MCF 10A (cell line): ENCODE data around the gene LMF1. TPM values are rescaled to one million over a fixed set of nuclear protein-coding genes. Genes with fewer than 3 reads are reported as not detected.

Source experiments
- BruUV-seq: library from RNA; stranded (reverse); fragments of 400-500 nt; replicated peaks from 2 replicates; lab custom pipeline; 2021; lab: Mats Ljungman, UMichigan
- CTCF ChIA-PET: fragments of 300-600 bp; sonication (Branson Sonifier 250); formaldehyde crosslinking; extraction: SDS; loops from one replicate; lab custom pipeline; 2021; ENCODE audit warnings: antibody characterized with exemption, inconsistent platforms; lab: Yijun Ruan, JAX
- POLR2A ChIA-PET: fragments of 300-600, 350-650 bp; sonication (Branson Sonifier 250); formaldehyde crosslinking; extraction: SDS; loops from one replicate; lab custom pipeline; 2020; ENCODE audit warnings: antibody characterized with exemption, inconsistent platforms; lab: Yijun Ruan, JAX
- DNase-seq: peaks from one replicate; pipeline ENCODE4 v3.0.0-alpha.2; 2018; ENCODE audit not compliant: unreplicated experiment
- H3K27ac Mint-ChIP-seq: one replicate; pipeline ENCODE4 v1.8.0; 2022; ENCODE audit warnings: mild to moderate bottlenecking, low read depth, mixed read lengths; ENCODE audit not compliant: unreplicated experiment
- H3K27me3 Mint-ChIP-seq: one replicate; pipeline ENCODE4 v1.8.0; 2022; ENCODE audit warnings: mixed read lengths; ENCODE audit not compliant: insufficient read depth, unreplicated experiment
- H3K36me3 Mint-ChIP-seq: one replicate; pipeline ENCODE4 v1.8.0; 2022; ENCODE audit warnings: mild to moderate bottlenecking, moderate library complexity, mixed read lengths; ENCODE audit not compliant: insufficient read depth, unreplicated experiment
- H3K4me1 Mint-ChIP-seq: one replicate; pipeline ENCODE4 v1.8.0; 2022; ENCODE audit warnings: mixed read lengths; ENCODE audit not compliant: insufficient read depth, unreplicated experiment
- H3K4me3 Mint-ChIP-seq: one replicate; pipeline ENCODE4 v1.8.0; 2022; ENCODE audit warnings: mild to moderate bottlenecking, moderate library complexity, mixed read lengths; ENCODE audit not compliant: unreplicated experiment
- H3K9me3 Mint-ChIP-seq: one replicate; pipeline ENCODE4 v1.8.0; 2022; ENCODE audit warnings: mixed read lengths; ENCODE audit not compliant: unreplicated experiment
- CTCF ChIP-seq: fragments of 200-600 bp; IDR thresholded peaks from one replicate; pipeline ENCODE4 v1.8.0; 2022; ENCODE audit warnings: antibody characterized with exemption, mild to moderate bottlenecking; ENCODE audit not compliant: unreplicated experiment
- intact Hi-C: fragments of 100-400 bp; cut with micrococcal nuclease; formaldehyde crosslinking; loops from 2 replicates; pipeline ENCODE4 v1.14.1; 2022
- total RNA-seq: library from RNA; stranded (reverse); gene quantifications from 2 replicates; pipeline ENCODE4 v1.2.3, GENCODE V29; 2022

The LMF1 gene
- total RNA-seq, 1 experiment from 2014 or later, result 9.9 TPM

GRCh38 chr16:937723-938122, 33.1 kb downstream of the LMF1 start:
- no peaks in the 10 kb centered on the region for H3K4me1 Mint-ChIP-seq
- H3K4me3 Mint-ChIP-seq, result no peak overlapping the region
- H3K27me3 Mint-ChIP-seq, result no peaks in the 10 kb centered on the region
- H3K36me3 Mint-ChIP-seq, result peaks cover 10% of the 10 kb centered on the region
- ChIA-PET POLR2A (no interaction called here), CTCF (no interaction called here)
- intact Hi-C loops, result no loop called here
- no peak for TF ChIP-seq CTCF
- BruUV-seq, result no TSS peak
- peaks cover 23% of the 10 kb centered on the region for H3K9me3 Mint-ChIP-seq
- DNase-seq, result no peak
- H3K27ac Mint-ChIP-seq, result no peak overlapping the region

GRCh38 chr16:937311-937710, 33.5 kb downstream of the LMF1 start:
- CTCF ChIA-PET, result no interaction called here
- H3K36me3 Mint-ChIP-seq, result peaks cover 11% of the 10 kb centered on the region
- H3K4me3 Mint-ChIP-seq, result no peak overlapping the region
- no peaks in the 10 kb centered on the region for H3K27me3 Mint-ChIP-seq
- no peaks in the 10 kb centered on the region for H3K4me1 Mint-ChIP-seq
- POLR2A ChIA-PET, result no interaction called here
- DNase-seq, result no peak
- intact Hi-C loops, result no loop called here
- BruUV-seq, result no TSS peak
- no peak overlapping the region for H3K27ac Mint-ChIP-seq
- no peak for TF ChIP-seq CTCF
- peaks cover 19% of the 10 kb centered on the region for H3K9me3 Mint-ChIP-seq

- CTCF ChIA-PET, result no interaction called here
- POLR2A ChIA-PET, result no interaction called here
- Mint-ChIP-seq H3K4me3 (no peak overlapping the region), H3K36me3 (peaks cover 11% of the 10 kb centered on the region), H3K4me1 (no peaks in the 10 kb centered on the region), H3K9me3 (peaks cover 3% of the 10 kb centered on the region), H3K27ac (no peak overlapping the region), H3K27me3 (no peaks in the 10 kb centered on the region)
- intact Hi-C loops, result no loop called here
- DNase-seq, result no peak
- no peak for TF ChIP-seq CTCF
- no TSS peak for BruUV-seq
Measured at GRCh38 chr16:935684-936083, 35.1 kb downstream of the LMF1 start.

DNA sequence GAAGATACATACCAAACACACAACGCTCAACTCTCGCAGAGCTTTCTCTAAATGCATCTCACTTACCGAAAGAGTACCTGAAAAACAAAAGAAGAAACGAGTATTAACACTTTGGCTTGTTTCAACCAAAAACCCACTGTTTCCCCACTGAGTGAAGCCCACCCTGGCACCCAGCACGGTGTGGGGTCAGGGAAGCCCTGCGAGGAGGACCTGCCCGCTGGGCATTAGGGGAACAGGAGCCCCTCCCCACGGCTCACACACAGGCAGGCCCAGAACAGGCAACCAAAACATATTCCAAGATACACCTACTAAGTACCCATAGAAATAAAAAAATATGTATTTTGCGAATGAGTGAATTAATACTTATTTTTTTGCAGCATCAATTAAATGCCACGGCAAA, 36.6 kb downstream of the LMF1 start:
- POLR2A ChIA-PET, result no interaction called here
- no peak for TF ChIP-seq CTCF
- Mint-ChIP-seq H3K36me3 (peaks cover 11% of the 10 kb centered on the region), H3K27me3 (no peaks in the 10 kb centered on the region), H3K9me3 (no peaks in the 10 kb centered on the region), H3K27ac (no peak overlapping the region), H3K4me3 (no peak overlapping the region), H3K4me1 (no peaks in the 10 kb centered on the region)
- no TSS peak for BruUV-seq
- no peak for DNase-seq
- CTCF ChIA-PET, result no interaction called here
- intact Hi-C loops, result no loop called here
